Skeletal muscle tissue (tissue), 4 donors: ENCODE results near the gene ABCA2. TPM values are rescaled to one million over a fixed set of nuclear protein-coding genes. Genes with fewer than 3 reads are reported as not detected.

Experiments used
- H3K27ac ChIP-seq: one replicate; pipeline ENCODE4 v1.7.0; 2013; ENCODE audit warnings: mild to moderate bottlenecking, low read depth, low read length, inconsistent platforms
- H3K27me3 ChIP-seq, 3 donors: one replicate each; pipeline ENCODE4 v1.7.0; 2013; ENCODE audit warnings: low read length in 3 of 3; ENCODE audit not compliant: control insufficient read depth in 3 of 3, insufficient read depth in 3 of 3
- H3K36me3 ChIP-seq, 3 donors: one replicate each; pipeline ENCODE4 v1.7.0; 2013; ENCODE audit warnings: low read length in 3 of 3; ENCODE audit not compliant: control insufficient read depth in 3 of 3, insufficient read depth in 3 of 3
- H3K4me1 ChIP-seq, 3 donors: one replicate each; pipeline ENCODE4 v1.7.0; 2013; ENCODE audit warnings: low read length in 3 of 3, mild to moderate bottlenecking in 3 of 3; ENCODE audit not compliant: control insufficient read depth in 3 of 3, insufficient read depth in 3 of 3
- H3K4me3 ChIP-seq, 3 donors: one replicate each; pipeline ENCODE4 v1.7.0; 2013; ENCODE audit warnings: low read length in 3 of 3
- H3K9ac ChIP-seq, 3 donors: one replicate each; pipeline ENCODE4 v1.7.0; 2013; ENCODE audit warnings: low read length in 3 of 3, mild to moderate bottlenecking in 3 of 3, moderate library complexity in 2 of 3, low read depth in 1 of 3
- H3K9me3 ChIP-seq, 3 donors: one replicate each; pipeline ENCODE4 v1.7.0; 2013; ENCODE audit warnings: low read length in 3 of 3; ENCODE audit not compliant: control insufficient read depth in 3 of 3
- total RNA-seq: library from RNA; depleted of rRNA; stranded (reverse); fragments of >200 nt; gene quantifications from one replicate; pipeline ENCODE4 v1.2.3, GENCODE V29; 2014
- donor health status: Osteomylitis.

ABCA2 gene
- total RNA-seq, 1 donor from 2014 or later = 5.2 TPM

DNA sequence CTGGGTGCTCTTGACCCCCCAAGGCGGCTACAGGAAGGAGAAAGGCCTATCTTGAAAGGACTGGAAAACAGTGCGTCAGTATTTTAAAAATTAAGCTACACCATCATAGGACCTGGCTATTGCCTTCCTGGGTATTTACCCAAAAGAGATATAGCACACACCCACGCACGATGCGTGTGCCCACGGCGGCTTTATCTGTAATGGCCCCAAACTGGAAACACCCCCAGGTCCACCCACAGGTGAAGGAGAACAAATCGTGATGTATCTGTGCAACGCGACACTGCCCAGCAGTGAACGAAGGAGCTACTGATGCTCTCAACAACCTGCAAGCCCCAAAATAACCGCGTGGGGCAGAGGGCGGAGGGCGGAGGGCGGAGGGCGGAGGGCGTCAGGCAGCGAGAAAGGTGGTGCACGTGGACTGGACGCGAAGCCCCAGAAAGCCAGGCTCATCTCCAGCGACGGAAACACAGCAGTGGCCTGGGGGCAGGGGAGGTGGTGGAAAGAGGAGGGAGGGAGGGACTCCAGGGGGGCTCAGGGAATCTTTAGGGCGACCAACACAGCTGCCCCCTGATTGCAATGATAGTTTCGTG lies 63.1 kb downstream of the ABCA2 start:
- no peak overlapping the region for H3K9ac ChIP-seq
- H3K9me3 ChIP-seq = no peaks in the 10 kb centered on the region
- H3K4me1 ChIP-seq = peaks cover 3 to 10% (median 9%) of the 10 kb centered on the region in 3 donors
- H3K4me3 ChIP-seq = no peak overlapping the region
- peaks cover 7 to 13% (median 8%) of the 10 kb centered on the region in 3 donors for H3K27me3 ChIP-seq
- no peak overlapping the region for H3K27ac ChIP-seq
- H3K36me3 ChIP-seq = no peaks in the 10 kb centered on the region

DNA sequence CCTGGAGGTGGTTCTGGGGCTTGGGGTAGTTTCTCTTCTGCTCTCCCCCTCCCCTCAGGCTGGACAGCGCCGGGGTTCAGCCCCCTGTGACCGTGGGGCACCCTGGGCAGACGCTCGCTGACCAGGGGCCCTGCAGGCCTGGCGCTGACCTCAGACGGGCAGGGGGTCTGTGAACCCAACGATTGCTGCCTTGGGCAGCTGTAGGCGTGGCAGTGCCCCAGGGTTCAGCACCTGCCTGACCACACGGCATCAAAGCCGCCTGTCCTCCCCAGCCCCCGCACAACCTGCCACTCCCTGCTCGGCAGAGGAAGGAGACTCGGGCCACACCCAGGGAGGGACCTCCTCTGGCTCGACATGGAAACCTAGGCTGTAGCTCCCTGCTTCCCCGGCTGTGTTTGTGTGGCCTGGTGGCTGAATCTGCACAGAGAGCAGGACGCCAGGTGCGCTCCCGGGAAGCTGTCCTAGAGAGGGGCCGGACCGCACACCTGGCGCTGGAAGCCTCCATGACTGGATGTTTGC lies 63.8 kb downstream of the ABCA2 start:
- H3K27ac ChIP-seq = no peak overlapping the region
- H3K27me3 ChIP-seq = peaks cover 7 to 13% (median 13%) of the 10 kb centered on the region in 3 donors
- H3K9ac ChIP-seq = no peak overlapping the region
- H3K4me3 ChIP-seq = no peak overlapping the region
- no peaks in the 10 kb centered on the region for H3K9me3 ChIP-seq
- H3K4me1 ChIP-seq = peaks cover 3 to 10% (median 9%) of the 10 kb centered on the region in 3 donors
- no peaks in the 10 kb centered on the region for H3K36me3 ChIP-seq

DNA sequence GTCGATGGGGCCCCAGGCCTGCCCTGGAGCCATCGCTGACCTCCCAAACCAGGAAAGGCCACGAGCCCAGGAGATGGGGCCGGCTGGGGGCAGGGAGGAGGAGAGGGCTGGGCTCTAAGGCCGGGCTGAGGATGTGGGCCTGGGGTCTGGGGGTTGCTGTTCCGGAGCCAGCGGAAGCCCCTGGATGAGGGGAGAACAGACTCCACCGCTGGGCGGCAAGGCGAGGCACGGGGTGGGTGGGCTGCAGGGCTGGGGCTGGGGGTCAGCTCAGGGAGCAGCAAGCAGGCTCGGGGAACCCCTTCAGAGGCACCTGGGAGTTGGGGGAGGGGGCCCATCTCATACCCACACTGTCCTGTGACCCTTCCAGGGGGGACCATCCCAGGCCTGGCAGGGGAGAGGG lies 64.3 kb downstream of the ABCA2 start:
- peaks cover 3 to 10% (median 9%) of the 10 kb centered on the region in 3 donors for H3K4me1 ChIP-seq
- H3K27ac ChIP-seq = no peak overlapping the region
- no peak overlapping the region for H3K4me3 ChIP-seq
- no peaks in the 10 kb centered on the region for H3K36me3 ChIP-seq
- H3K9me3 ChIP-seq = no peaks in the 10 kb centered on the region
- peaks cover 7 to 16% (median 13%) of the 10 kb centered on the region in 3 donors for H3K27me3 ChIP-seq
- no peak overlapping the region for H3K9ac ChIP-seq

DNA sequence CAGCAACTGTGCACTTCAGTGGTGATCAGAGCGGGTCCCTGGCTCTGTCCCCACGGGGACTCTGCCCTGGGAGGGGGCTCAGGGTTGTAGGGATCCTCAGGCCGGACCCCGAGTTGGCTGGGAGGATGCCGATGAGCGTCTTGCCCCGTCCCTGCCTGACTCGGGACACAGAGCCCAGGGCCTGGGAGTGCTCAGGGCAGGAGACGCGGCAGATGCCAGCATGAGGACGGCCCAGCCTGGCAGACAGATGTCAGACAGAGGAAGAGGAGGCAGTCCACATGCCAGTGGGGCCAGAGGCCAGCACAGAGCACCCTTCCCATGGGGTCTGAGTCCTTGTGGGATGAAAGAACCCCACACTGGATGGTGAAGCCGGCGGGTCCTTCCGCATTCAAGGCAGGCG lies 64.7 kb downstream of the ABCA2 start:
- Histone ChIP-seq H3K9ac (peak overlapping the region in 1 of 3 donors; percentile 8), H3K27me3 (peaks cover 7 to 20% (median 13%) of the 10 kb centered on the region in 3 donors), H3K9me3 (no peaks in the 10 kb centered on the region), H3K27ac (no peak overlapping the region), H3K4me3 (no peak overlapping the region), H3K36me3 (no peaks in the 10 kb centered on the region), H3K4me1 (peaks cover 3 to 10% (median 9%) of the 10 kb centered on the region in 3 donors)

DNA sequence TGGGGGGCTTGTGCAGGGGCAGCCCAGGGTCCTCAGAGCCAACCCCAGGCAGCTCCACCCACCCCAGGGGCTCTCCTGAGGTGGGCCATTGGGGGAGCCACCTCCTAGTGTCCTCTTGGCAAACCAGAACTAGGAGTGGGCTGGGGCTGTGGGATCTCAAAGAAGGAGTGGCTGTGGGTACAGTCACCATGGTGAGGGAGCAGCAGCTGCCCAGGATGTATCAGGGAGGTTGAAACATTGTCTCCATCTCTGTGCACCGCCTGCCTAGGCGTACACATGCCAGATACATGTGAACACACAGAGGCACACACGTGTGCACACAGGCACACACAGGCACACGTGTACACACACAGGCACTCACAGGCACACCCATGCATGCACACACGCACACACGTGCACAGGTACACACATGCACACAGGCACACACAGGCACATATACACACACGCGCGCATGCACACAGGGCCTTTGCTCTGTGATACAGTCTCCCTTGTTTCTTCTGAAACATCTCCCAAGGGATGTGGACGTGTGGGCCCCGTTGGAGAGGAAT lies 65.3 kb downstream of the ABCA2 start:
- Histone ChIP-seq H3K4me3 (no peak overlapping the region), H3K9ac (no peak overlapping the region), H3K27me3 (peaks cover 7 to 20% (median 13%) of the 10 kb centered on the region in 3 donors), H3K4me1 (peaks cover 3 to 10% (median 9%) of the 10 kb centered on the region in 3 donors), H3K27ac (no peak overlapping the region), H3K9me3 (no peaks in the 10 kb centered on the region), H3K36me3 (no peaks in the 10 kb centered on the region)

DNA sequence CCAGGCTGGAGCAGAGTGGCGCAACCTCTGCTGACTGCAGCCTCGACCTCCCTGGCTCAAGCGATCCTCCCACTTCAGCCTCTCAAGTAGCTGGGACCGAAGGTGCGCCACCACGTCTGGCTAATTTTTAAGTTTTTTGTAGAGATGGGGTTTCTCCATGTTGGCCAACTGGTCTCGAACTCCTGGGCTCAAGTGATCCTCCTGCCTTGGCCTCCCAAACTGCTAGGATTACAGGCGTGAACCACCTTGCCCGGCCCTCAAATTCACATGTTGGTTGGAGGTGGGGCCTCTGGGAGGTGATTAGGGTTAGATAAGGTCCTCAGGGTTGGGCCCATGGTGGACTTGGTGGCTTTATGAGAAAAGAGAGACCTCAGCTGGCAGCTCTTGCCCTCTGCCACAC lies 65.9 kb downstream of the ABCA2 start:
- Histone ChIP-seq H3K4me1 (peaks cover 3 to 10% (median 9%) of the 10 kb centered on the region in 3 donors), H3K9ac (no peak overlapping the region), H3K27me3 (peaks cover 7 to 20% (median 13%) of the 10 kb centered on the region in 3 donors), H3K27ac (no peak overlapping the region), H3K36me3 (no peaks in the 10 kb centered on the region), H3K4me3 (no peak overlapping the region), H3K9me3 (no peaks in the 10 kb centered on the region)

DNA sequence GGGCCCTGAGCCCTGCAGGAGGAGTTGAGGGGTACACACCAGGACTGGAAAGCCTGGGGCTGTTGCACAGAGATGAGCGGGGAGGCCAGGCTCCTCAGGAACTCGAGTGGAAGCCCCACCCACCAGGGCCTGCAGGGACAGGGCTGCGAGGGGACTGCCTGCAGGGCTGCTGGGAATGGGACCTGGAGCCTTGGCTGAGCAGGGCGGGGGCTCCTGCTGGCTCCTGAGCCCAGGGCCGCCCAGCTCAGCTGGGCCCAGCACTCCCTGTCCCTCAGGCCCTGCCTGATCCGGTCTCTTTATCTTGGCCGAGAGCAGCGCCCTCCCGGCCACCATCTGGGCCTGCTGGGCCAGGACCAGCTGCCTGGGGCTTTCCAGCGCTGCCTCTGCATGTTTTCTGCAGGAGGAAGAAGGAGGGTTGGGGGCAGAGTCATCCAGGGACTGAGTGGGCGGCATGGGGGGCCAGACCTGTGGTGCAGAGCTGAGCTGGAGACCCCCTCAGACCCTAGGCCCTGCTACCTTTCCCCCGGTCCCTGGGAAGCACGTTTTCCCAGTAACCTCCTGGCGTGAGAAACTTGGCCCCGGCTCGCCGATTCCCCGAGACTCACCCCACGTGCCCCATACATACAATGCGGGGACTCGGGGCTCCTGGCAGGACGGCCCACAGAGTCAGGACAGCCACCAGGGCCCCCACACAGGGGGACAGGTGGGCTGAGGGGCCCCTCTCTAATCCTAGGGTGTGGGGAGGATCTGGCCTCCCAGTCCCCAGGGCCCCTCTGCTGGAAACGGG lies 66.6 kb downstream of the ABCA2 start:
- peaks cover 3 to 10% (median 9%) of the 10 kb centered on the region in 3 donors for H3K4me1 ChIP-seq
- H3K27me3 ChIP-seq = peaks cover 7 to 20% (median 13%) of the 10 kb centered on the region in 3 donors
- H3K9me3 ChIP-seq = no peaks in the 10 kb centered on the region
- H3K36me3 ChIP-seq = no peaks in the 10 kb centered on the region
- no peak overlapping the region for H3K9ac ChIP-seq
- H3K4me3 ChIP-seq = no peak overlapping the region
- no peak overlapping the region for H3K27ac ChIP-seq

DNA sequence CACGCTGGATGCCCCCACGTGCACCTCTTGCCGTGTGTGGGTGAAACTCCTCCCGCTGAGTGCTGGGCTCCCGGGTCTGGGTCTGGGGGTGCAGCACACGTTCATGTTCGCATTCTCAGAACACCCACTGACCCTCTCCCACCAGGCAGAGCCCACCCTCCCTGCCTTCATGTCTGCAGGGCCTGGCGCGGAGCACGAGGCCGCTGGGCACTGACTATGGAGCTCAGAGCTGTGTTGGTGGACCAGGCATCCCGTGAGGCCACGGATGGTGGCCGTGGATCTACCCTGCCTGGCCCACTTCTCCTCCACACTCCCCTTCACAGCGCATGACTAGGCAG lies 67.1 kb downstream of the ABCA2 start:
- Histone ChIP-seq H3K27ac (no peak overlapping the region), H3K9ac (no peak overlapping the region), H3K4me3 (no peak overlapping the region), H3K9me3 (no peaks in the 10 kb centered on the region), H3K4me1 (peaks cover 3 to 10% (median 9%) of the 10 kb centered on the region in 3 donors), H3K36me3 (no peaks in the 10 kb centered on the region), H3K27me3 (peaks cover 5 to 15% (median 9%) of the 10 kb centered on the region in 3 donors)

DNA sequence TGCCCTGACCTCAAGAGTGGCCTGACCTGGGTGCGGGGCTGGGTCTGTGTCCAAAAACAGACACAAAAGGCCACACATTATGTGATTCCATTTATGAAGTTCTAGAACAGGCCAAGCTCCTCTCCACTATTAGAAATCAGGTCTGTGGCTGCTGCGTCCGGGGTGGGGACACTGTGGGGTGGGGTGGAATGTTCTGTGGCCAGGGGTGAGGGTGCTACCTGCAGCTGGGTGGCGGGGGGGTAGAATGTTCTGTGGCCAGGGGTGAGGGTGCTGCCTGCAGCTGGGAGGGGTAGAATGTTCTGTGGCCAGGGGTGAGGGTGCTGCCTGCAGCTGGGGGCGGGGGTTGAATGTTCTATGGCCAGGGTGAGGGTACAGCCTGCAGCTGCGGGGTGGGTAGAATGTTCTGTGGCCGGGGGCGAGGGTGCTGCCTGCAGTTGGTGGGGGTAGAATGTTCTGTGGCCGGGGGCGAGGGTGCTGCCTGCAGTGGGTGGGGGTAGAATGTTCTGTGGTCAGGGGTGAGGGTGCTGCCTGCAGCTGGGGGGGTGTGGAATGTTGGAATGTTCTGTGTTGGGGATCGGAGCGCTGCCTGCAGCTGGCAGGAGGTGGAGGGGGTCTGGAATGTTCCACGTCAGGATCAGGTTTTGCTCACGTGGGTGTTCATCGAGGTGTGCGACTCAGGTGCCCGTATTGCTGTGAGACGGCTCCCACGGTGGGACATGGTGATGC lies 67.7 kb downstream of the ABCA2 start:
- Histone ChIP-seq H3K4me3 (no peak overlapping the region), H3K9me3 (no peaks in the 10 kb centered on the region), H3K36me3 (no peaks in the 10 kb centered on the region), H3K4me1 (peaks cover 3 to 10% (median 9%) of the 10 kb centered on the region in 3 donors), H3K27ac (no peak overlapping the region), H3K27me3 (peaks cover 0 to 12% (median 5%) of the 10 kb centered on the region in 3 donors), H3K9ac (no peak overlapping the region)
